ENCODE measurements around the gene CTBP2. TPM values are rescaled to one million over a fixed set of nuclear protein-coding genes. Genes with fewer than 3 reads are reported as not detected.

Gene CTBP2
- total and polyA plus RNA-seq, 4 donors: 3.4 to 59.2 (median 5.5) TPM

DNA sequence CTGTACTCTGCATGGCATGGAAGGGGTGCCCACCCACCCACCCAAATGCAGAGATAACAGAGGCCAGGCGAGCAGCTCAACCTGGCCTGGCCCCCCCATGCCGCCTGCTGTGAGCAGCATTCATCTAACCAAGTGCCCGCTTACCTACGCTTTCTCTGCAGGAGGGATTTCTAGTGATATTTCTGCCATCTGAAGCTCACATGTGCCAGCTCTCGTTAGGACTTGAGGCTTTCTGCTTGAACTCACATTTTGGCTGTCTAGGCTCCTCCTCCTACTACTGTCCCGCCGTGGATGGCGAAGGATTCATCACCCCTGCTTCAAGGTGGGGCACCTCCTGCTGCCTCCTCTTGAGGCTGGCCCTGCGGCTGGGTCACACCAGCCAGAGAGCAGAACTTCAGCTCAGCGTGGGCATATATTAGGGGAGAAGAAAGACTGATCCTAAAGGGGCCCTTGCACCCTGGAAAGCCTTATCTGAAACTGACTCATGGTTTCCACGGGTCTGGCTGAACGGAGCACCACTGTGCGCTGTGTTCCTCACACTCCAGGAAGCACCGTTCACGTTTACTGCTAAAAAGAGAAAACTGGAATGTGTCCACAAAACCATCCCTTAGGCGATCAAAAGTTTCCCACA is 45.5 kb downstream of the CTBP2 start (continued):
- TF ChIP-seq, protein P1, sequence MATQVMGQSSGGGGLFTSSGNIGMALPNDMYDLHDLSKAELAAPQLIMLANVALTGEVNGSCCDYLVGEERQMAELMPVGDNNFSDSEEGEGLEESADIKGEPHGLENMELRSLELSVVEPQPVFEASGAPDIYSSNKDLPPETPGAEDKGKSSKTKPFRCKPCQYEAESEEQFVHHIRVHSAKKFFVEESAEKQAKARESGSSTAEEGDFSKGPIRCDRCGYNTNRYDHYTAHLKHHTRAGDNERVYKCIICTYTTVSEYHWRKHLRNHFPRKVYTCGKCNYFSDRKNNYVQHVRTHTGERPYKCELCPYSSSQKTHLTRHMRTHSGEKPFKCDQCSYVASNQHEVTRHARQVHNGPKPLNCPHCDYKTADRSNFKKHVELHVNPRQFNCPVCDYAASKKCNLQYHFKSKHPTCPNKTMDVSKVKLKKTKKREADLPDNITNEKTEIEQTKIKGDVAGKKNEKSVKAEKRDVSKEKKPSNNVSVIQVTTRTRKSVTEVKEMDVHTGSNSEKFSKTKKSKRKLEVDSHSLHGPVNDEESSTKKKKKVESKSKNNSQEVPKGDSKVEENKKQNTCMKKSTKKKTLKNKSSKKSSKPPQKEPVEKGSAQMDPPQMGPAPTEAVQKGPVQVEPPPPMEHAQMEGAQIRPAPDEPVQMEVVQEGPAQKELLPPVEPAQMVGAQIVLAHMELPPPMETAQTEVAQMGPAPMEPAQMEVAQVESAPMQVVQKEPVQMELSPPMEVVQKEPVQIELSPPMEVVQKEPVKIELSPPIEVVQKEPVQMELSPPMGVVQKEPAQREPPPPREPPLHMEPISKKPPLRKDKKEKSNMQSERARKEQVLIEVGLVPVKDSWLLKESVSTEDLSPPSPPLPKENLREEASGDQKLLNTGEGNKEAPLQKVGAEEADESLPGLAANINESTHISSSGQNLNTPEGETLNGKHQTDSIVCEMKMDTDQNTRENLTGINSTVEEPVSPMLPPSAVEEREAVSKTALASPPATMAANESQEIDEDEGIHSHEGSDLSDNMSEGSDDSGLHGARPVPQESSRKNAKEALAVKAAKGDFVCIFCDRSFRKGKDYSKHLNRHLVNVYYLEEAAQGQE (IDR thresholded peaks at IDR 0.05): no peak
- no peak for TF ChIP-seq GABPA (IDR thresholded peaks at IDR 0.05 in 1 of 2, conservative IDR thresholded peaks at IDR 0.05 in 1 of 2)

DNA sequence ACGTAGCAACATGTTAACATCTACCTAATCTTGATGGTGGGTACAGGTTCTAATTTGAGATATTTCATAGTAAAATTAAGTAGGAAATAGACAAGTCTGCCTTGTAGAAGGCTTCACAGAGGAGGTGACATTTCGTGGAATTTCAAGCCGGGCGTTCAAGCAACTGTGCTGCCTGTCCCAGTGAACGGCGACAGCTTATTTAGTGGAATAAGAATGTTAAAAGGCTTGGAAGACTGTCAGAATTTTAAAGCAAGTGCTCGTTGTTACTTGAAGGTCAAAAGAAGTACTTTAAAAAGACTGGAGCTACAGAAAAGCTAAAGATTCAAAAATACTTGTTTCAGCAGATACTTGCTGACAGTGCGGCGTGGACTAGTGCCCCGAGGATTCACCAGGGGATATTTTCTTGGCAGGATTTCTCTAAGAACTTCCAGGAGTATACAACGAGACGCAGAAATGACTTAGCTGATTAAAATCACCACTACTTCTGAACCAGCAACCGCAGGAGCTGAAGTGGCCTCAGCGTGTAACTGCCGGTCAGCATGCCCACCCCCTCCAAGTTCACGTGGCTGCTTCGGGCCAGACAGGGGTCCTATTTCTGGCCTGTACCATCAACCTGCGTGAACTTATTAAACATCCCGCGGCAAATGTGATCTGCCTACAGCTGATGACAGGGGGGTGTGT is 46.5 kb downstream of the CTBP2 start:
- no peaks in the 10 kb centered on the region for H3K27me3 ChIP-seq (ENCODE audit: control insufficient read depth in 4 of 4, insufficient read depth in 4 of 4, low read length in 3 of 4)
- no peaks in the 10 kb centered on the region for H3K9me3 ChIP-seq (ENCODE audit: control insufficient read depth in 4 of 4, low read length in 3 of 4)
- TF ChIP-seq RXRA (IDR thresholded peaks at IDR 0.05): no peak
- no peak for TF ChIP-seq FOXA2 (IDR thresholded peaks at IDR 0.05)
- H3K4me1 ChIP-seq (ENCODE audit: control insufficient read depth in 4 of 4, insufficient read depth in 4 of 4, low read length in 3 of 4): peaks cover 0 to 3% (median 0%) of the 10 kb centered on the region in 4 donors
- no peak overlapping the region for H3K9ac ChIP-seq (ENCODE audit: low read depth in 1 of 2, low read length in 2 of 2)
- H3K27ac ChIP-seq (ENCODE audit: low read depth in 1 of 2, low read length in 2 of 2): no peak overlapping the region
- WGBS: 72% methylated on average over 20 of the region's 20 CpGs
- H3K4me3 ChIP-seq (ENCODE audit: low read depth in 1 of 3, low read length in 3 of 3): no peak overlapping the region
- no peak for DNase-seq (ENCODE audit: low spot score)
- peaks cover 0 to 2% (median 0%) of the 10 kb centered on the region in 4 donors for H3K36me3 ChIP-seq (ENCODE audit: control insufficient read depth in 4 of 4, insufficient read depth in 3 of 4, low read depth in 1 of 4, low read length in 3 of 4)

DNA sequence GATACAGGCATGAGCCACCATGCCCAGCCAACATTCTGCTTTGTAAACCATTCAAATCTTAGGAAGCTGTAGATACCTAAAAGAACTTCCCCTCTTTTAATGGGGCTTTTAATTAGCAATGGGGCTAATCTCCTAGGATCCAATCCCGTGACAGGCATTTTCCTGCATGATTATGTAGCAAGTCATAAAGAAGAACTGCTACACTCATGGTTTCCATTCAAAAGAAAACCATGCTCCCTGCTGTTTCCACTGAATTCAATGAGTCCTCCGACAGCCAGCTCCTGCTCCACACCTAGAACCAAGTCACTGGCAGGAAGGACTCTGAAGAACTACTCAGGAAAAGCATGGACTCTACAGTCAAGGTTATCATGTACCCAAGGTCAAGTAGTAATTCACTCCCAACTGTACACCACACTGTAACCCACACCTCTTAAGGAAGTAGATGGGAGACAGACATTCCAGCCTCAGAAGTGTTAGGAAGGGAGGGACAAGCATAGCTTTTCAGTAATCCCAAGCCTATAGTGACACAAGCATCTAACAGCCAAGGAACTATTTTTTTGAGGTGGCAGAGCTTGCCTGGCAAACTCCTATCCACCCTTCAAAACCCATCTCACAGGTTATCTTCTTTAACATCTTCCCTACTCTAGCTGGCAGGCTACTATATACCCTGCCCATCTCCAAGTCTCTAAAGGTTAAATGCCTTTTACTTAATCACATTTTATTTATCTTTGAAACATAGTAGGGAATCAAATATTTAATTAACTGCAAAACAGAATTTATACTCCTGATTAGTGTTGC is 47.5 kb downstream of the CTBP2 start:
- no peak overlapping the region for H3K27ac ChIP-seq (ENCODE audit: low read depth in 1 of 2, low read length in 2 of 2)
- TF ChIP-seq RXRA (IDR thresholded peaks at IDR 0.05) (no peak), JUND (IDR thresholded peaks at IDR 0.05) (no peak), HNF4A (conservative IDR thresholded peaks at IDR 0.05) (no peak), SP1 (IDR thresholded peaks at IDR 0.05) (no peak), FOXA2 (IDR thresholded peaks at IDR 0.05) (no peak), NR2F2 (IDR thresholded peaks at IDR 0.05) (no peak), YY1 (IDR thresholded peaks at IDR 0.05) (no peak), RAD21 (IDR thresholded peaks at IDR 0.05) (no peak), EGR1 (IDR thresholded peaks at IDR 0.05; ENCODE audit: low read depth in 2 of 2) (no peak), GABPA (IDR thresholded peaks at IDR 0.05 in 1 of 2, conservative IDR thresholded peaks at IDR 0.05 in 1 of 2) (no peak)
- TF ChIP-seq, protein P2, sequence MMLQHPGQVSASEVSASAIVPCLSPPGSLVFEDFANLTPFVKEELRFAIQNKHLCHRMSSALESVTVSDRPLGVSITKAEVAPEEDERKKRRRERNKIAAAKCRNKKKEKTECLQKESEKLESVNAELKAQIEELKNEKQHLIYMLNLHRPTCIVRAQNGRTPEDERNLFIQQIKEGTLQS (IDR thresholded peaks at IDR 0.05): no peak
- TF ChIP-seq, protein P3, sequence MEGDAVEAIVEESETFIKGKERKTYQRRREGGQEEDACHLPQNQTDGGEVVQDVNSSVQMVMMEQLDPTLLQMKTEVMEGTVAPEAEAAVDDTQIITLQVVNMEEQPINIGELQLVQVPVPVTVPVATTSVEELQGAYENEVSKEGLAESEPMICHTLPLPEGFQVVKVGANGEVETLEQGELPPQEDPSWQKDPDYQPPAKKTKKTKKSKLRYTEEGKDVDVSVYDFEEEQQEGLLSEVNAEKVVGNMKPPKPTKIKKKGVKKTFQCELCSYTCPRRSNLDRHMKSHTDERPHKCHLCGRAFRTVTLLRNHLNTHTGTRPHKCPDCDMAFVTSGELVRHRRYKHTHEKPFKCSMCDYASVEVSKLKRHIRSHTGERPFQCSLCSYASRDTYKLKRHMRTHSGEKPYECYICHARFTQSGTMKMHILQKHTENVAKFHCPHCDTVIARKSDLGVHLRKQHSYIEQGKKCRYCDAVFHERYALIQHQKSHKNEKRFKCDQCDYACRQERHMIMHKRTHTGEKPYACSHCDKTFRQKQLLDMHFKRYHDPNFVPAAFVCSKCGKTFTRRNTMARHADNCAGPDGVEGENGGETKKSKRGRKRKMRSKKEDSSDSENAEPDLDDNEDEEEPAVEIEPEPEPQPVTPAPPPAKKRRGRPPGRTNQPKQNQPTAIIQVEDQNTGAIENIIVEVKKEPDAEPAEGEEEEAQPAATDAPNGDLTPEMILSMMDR (IDR thresholded peaks at IDR 0.05; ENCODE audit: low read depth, low read length, missing input control): no peak
- TF ChIP-seq, protein P1 (IDR thresholded peaks at IDR 0.05): no peak

More for the DNA sequence above, 47.5 kb downstream of the CTBP2 start:
- no peak for DNase-seq (ENCODE audit: low spot score)
- Histone ChIP-seq H3K36me3 (ENCODE audit: control insufficient read depth in 4 of 4, insufficient read depth in 3 of 4, low read depth in 1 of 4, low read length in 3 of 4) (peaks cover 0 to 2% (median 0%) of the 10 kb centered on the region in 4 donors), H3K4me3 (ENCODE audit: low read depth in 1 of 3, low read length in 3 of 3) (no peak overlapping the region), H3K4me1 (ENCODE audit: control insufficient read depth in 4 of 4, insufficient read depth in 4 of 4, low read length in 3 of 4) (peaks cover 0 to 3% (median 0%) of the 10 kb centered on the region in 4 donors), H3K27me3 (ENCODE audit: control insufficient read depth in 4 of 4, insufficient read depth in 4 of 4, low read length in 3 of 4) (no peaks in the 10 kb centered on the region), H3K9me3 (ENCODE audit: control insufficient read depth in 4 of 4, low read length in 3 of 4) (no peaks in the 10 kb centered on the region), H3K9ac (ENCODE audit: low read depth in 1 of 2, low read length in 2 of 2) (no peak overlapping the region)
- 81% methylated on average over 2 of the region's 2 CpGs for WGBS
